Common myeloid progenitor, CD34-positive (primary cell): Measurements from ENCODE around the gene RNFT2.
A peak's percentile ranks its signal among the peaks of the same experiment; 100 is the strongest.

Experiments used
- CTCF ChIA-PET: fragments of 350-600 bp; sonication (Branson Sonifier 250); formaldehyde crosslinking; loops from one replicate; lab custom pipeline; 2021; ENCODE audit warnings: antibody characterized with exemption; lab: Charles Lee
- POLR2A ChIA-PET: fragments of 350-600 bp; sonication (Branson Sonifier 250); formaldehyde crosslinking; loops from one replicate; lab custom pipeline; 2021; ENCODE audit warnings: antibody characterized with exemption; lab: Charles Lee
- DNase-seq, 3 donors: peaks; one replicate each; pipeline versions ENCODE4 v3.0.0 to v3.0.0-alpha.2; 2013
- H3K27ac ChIP-seq, 2 experiments: 1 replicate in 1 of 2; 2 replicates in 1 of 2; pipeline ENCODE4 v1.7.0; 2013; ENCODE audit warnings: inconsistent platforms in 2 of 2, low read length in 2 of 2, mild to moderate bottlenecking in 2 of 2, low read depth in 1 of 2, moderate library complexity in 1 of 2; ENCODE audit not compliant: severe bottlenecking in 2 of 2, insufficient read depth in 1 of 2, poor library complexity in 1 of 2
- H3K27me3 ChIP-seq, 5 experiments: replicated peaks in 2 of 5; 1 replicate in 3 of 5; 2 replicates in 2 of 5; pipeline versions ENCODE4 v1.6.1 to v1.7.0; 2013; ENCODE audit warnings: low read length in 4 of 5, mild to moderate bottlenecking in 2 of 5, moderate library complexity in 2 of 5, inconsistent platforms in 1 of 5; ENCODE audit not compliant: insufficient read depth in 5 of 5, control insufficient read depth in 4 of 5
- H3K36me3 ChIP-seq, 4 experiments: 1 replicate in 2 of 4; 2 replicates in 2 of 4; pipeline versions ENCODE4 v1.6.1 to v1.7.0; 2013; ENCODE audit warnings: low read length in 3 of 4, control low read depth in 1 of 4, mild to moderate bottlenecking in 1 of 4; ENCODE audit not compliant: control insufficient read depth in 4 of 4, insufficient read depth in 4 of 4
- H3K4me1 ChIP-seq, 4 experiments: 1 replicate in 3 of 4; 2 replicates in 1 of 4; pipeline versions ENCODE4 v1.6.1 to v1.7.1; 2013; ENCODE audit warnings: low read length in 3 of 4, mild to moderate bottlenecking in 3 of 4, control low read depth in 1 of 4, inconsistent platforms in 1 of 4, moderate library complexity in 1 of 4; ENCODE audit not compliant: control insufficient read depth in 4 of 4, insufficient read depth in 4 of 4; ENCODE audit errors: control extremely low read depth in 1 of 4
- H3K4me3 ChIP-seq, 7 experiments: 1 replicate in 4 of 7; 2 replicates in 3 of 7; pipeline versions ENCODE4 v1.5.1 to v1.7.0; 2013; ENCODE audit warnings: mild to moderate bottlenecking in 7 of 7, low read length in 6 of 7, moderate library complexity in 6 of 7, inconsistent platforms in 2 of 7, low read depth in 2 of 7, control low read depth in 1 of 7; ENCODE audit not compliant: insufficient read depth in 4 of 7, control insufficient read depth in 1 of 7; ENCODE audit errors: extremely low read depth in 1 of 7
- H3K9me3 ChIP-seq, 5 experiments: 1 replicate in 4 of 5; 2 replicates in 1 of 5; pipeline versions ENCODE4 v1.6.1 to v1.7.1; 2013; ENCODE audit warnings: low read length in 4 of 5, mild to moderate bottlenecking in 2 of 5, inconsistent platforms in 1 of 5, low read depth in 1 of 5, moderate library complexity in 1 of 5; ENCODE audit not compliant: control insufficient read depth in 4 of 5, insufficient read depth in 2 of 5; ENCODE audit errors: control extremely low read depth in 1 of 5
- WGBS: methylation state at CpG from one replicate; pipeline ENCODE4 v1.1.5; 2013; ENCODE audit not compliant: insufficient coverage; 5-methylcytosine and 5-hydroxymethylcytosine counted together

The RNFT2 gene

DNA sequence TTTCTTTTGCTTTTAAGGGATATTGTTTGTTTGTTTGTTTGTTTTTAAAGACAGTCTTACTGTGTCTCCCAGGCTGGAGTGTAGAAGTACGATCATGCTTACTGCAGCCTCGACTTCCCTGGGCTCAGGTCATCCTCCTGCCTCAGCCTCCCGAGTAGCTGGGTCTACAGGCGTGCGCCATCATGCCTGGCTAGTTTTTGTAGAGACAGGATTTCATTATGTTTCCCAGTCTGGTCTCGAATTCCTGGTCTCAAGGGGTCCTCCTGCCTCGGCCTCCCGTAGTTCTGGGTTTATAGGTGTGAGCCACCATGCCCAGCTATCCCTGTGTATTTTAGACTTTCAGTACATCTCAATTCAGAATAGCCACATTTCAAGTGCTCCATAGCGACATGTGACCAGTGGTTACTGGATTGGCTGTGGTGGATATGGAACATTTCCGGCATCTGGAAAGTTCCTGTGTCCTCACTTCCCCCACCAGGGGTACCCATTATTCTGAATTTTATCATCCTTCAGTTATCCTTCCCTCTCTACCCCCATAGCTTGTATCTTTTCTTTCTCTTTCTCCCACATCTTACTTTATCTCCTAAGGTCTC, 82.0 kb downstream of the RNFT2 start:
- Histone ChIP-seq H3K27ac (no peak overlapping the region), H3K4me1 (peaks cover 4 to 17% (median 15%) of the 10 kb centered on the region in 4 experiments), H3K9me3 (peaks cover 0 to 5% (median 0%) of the 10 kb centered on the region in 5 experiments), H3K36me3 (no peaks in the 10 kb centered on the region), H3K27me3 (peaks cover 0 to 5% (median 0%) of the 10 kb centered on the region in 5 experiments), H3K4me3 (peak overlapping the region in 2 of 7 experiments; percentile 88 to 89)
- POLR2A ChIA-PET, result interaction anchor here (0.6 kb wide), 1 partner anchor 25 kb away, joined by 3 read pairs; no protein-coding TSS in a partner anchor
- no peak for DNase-seq
- WGBS, result 94% methylated on average over 8 of the region's 10 CpGs
- CTCF ChIA-PET, result no interaction called here

- no peak for DNase-seq
- Histone ChIP-seq H3K9me3 (peaks cover 0 to 6% (median 0%) of the 10 kb centered on the region in 5 experiments), H3K27ac (no peak overlapping the region), H3K4me3 (no peak overlapping the region), H3K36me3 (no peaks in the 10 kb centered on the region), H3K4me1 (peaks cover 4 to 17% (median 15%) of the 10 kb centered on the region in 4 experiments), H3K27me3 (peaks cover 0 to 5% (median 0%) of the 10 kb centered on the region in 5 experiments)
- POLR2A ChIA-PET, result no interaction called here
- WGBS, result 73% methylated on average over 6 of the region's 8 CpGs
- CTCF ChIA-PET, result no interaction called here
These were observed 83.2 kb downstream of the RNFT2 start for GRCh38 chr12:116821291-116821690.

DNA sequence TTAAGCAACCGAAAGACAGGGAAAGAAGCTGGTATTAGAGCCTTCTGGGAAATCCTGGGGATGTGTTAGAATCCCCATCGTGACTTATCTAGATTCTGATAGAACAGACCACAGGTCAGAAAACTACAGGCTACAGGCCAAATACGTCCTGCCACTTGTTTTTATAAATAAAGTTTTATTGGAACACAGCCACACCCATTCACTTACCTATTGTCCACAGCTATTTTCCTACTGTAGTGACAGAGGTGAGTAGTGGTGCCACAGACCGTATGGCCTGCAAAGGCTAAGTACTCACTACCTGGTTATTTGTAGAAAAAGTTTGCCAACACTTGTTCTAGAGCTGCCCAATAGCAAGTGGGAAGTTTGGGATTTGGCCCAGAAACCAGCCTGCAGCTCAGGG, 89.3 kb downstream of the RNFT2 start:
- Histone ChIP-seq H3K4me1 (no peaks in the 10 kb centered on the region), H3K27me3 (no peaks in the 10 kb centered on the region), H3K4me3 (no peak overlapping the region), H3K36me3 (no peaks in the 10 kb centered on the region), H3K27ac (no peak overlapping the region), H3K9me3 (peaks cover 0 to 6% (median 0%) of the 10 kb centered on the region in 5 experiments)
- POLR2A ChIA-PET, result no interaction called here
- WGBS, result 100% methylated on average over 2 of the region's 4 CpGs
- no peak for DNase-seq
- CTCF ChIA-PET, result no interaction called here

GRCh38 chr12:116832353-116832752, 94.2 kb downstream of the RNFT2 start:
- 94% methylated on average over 3 of the region's 6 CpGs for WGBS
- POLR2A ChIA-PET, result interaction anchor here (0.6 kb wide), 1 partner anchor 24 kb away, joined by 3 read pairs; no protein-coding TSS in a partner anchor
- no peak overlapping the region for H3K27ac ChIP-seq
- no peaks in the 10 kb centered on the region for H3K4me1 ChIP-seq
- no peak overlapping the region for H3K4me3 ChIP-seq
- H3K27me3 ChIP-seq, result no peaks in the 10 kb centered on the region
- no peaks in the 10 kb centered on the region for H3K36me3 ChIP-seq
- DNase-seq, result no peak
- CTCF ChIA-PET, result no interaction called here
- H3K9me3 ChIP-seq, result peaks cover 0 to 4% (median 0%) of the 10 kb centered on the region in 5 experiments

- POLR2A ChIA-PET, result no interaction called here
- CTCF ChIA-PET, result no interaction called here
- Histone ChIP-seq H3K27me3 (no peaks in the 10 kb centered on the region), H3K27ac (no peak overlapping the region), H3K4me1 (no peaks in the 10 kb centered on the region), H3K4me3 (no peak overlapping the region), H3K9me3 (peaks cover 0 to 5% (median 0%) of the 10 kb centered on the region in 5 experiments), H3K36me3 (no peaks in the 10 kb centered on the region)
- 95% methylated on average over 8 of the region's 10 CpGs for WGBS
- DNase-seq, result no peak
These were observed 95.4 kb downstream of the RNFT2 start for GRCh38 chr12:116833474-116833873.

DNA sequence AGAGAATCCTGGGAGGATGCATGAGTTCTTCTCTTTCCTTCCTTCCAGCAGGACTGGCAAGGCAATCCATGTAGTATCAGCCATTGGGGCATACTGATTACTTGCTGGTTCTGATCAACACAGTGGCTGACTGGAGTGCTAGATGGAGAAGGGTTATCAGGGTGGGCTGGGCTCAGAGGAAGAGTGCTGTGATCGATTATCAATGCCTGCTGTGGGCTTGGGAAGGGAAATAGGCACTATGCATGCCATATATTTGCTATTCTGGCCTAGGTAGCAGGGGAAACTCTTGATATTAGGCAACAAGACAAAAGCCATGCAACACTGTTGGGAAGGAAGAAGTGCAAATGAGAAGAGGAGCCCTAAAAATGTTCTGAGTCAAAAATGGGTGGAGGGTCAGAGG, 97.4 kb downstream of the RNFT2 start:
- peaks cover 0 to 5% (median 0%) of the 10 kb centered on the region in 5 experiments for H3K9me3 ChIP-seq
- no peak for DNase-seq
- 92% methylated on average over 1 of the region's 1 CpG for WGBS
- no peaks in the 10 kb centered on the region for H3K27me3 ChIP-seq
- no peaks in the 10 kb centered on the region for H3K36me3 ChIP-seq
- H3K27ac ChIP-seq, result no peak overlapping the region
- ChIA-PET CTCF (no interaction called here), POLR2A (no interaction called here)
- H3K4me3 ChIP-seq, result no peak overlapping the region
- no peaks in the 10 kb centered on the region for H3K4me1 ChIP-seq

DNA sequence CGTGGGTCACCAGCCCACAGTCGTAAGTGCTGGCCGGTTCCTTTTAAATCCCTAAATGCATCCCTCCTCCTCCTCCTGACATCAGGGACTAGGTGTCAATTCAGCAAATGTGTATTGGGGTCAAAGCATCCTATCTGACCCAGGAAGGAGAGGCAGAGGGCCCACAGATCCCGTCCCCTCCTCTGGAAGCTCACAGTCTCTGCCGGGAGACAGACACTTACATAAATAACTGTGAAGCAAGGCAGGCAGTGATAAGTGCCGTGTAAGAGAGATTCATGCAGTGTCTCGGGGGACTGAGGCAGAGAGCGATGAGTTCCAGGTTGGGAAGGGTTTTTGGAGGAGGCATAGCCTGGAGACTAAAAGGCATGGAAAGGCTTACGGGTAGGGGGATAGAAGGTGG, 99.0 kb downstream of the RNFT2 start:
- POLR2A ChIA-PET, result no interaction called here
- CTCF ChIA-PET, result no interaction called here
- Histone ChIP-seq H3K4me1 (no peaks in the 10 kb centered on the region), H3K9me3 (peaks cover 0 to 5% (median 0%) of the 10 kb centered on the region in 5 experiments), H3K27me3 (no peaks in the 10 kb centered on the region), H3K27ac (no peak overlapping the region), H3K36me3 (no peaks in the 10 kb centered on the region), H3K4me3 (no peak overlapping the region)
- DNase-seq, result no peak
- 100% methylated on average over 8 of the region's 9 CpGs for WGBS
